Measurements from ENCODE around the gene SYNRG. TPM values are rescaled to one million over a fixed set of nuclear protein-coding genes. Genes with fewer than 3 reads are reported as not detected.

Gene SYNRG
- total RNA-seq, 1 experiment from 2014 or later, result 18.0 TPM

GRCh38 chr17:37555386-37555785 is 53.8 kb downstream of the SYNRG start:
- H3K4me1 Mint-ChIP-seq (ENCODE audit: insufficient read depth, unreplicated experiment), result peaks cover 20% of the 10 kb centered on the region
- POLR2A ChIA-PET, result no interaction called here
- no peak overlapping the region for H3K27ac Mint-ChIP-seq (ENCODE audit: low read depth, unreplicated experiment)
- no peaks in the 10 kb centered on the region for H3K27me3 Mint-ChIP-seq (ENCODE audit: insufficient read depth, unreplicated experiment)
- intact Hi-C loops (cut with micrococcal nuclease), result no loop called here
- H3K36me3 Mint-ChIP-seq (ENCODE audit: insufficient read depth, unreplicated experiment), result peaks cover 64% of the 10 kb centered on the region
- no peaks in the 10 kb centered on the region for H3K9me3 Mint-ChIP-seq (ENCODE audit: unreplicated experiment)
- BruUV-seq (replicated peaks), result no TSS peak
- no peak overlapping the region for H3K4me3 Mint-ChIP-seq (ENCODE audit: unreplicated experiment)
- no peak for DNase-seq (ENCODE audit: unreplicated experiment)
- no peak for TF ChIP-seq CTCF (IDR thresholded peaks at IDR 0.05; ENCODE audit: unreplicated experiment)
- CTCF ChIA-PET, result interaction anchor here (0.7 to 1.8 kb wide), 3 partner anchors 15 to 215 kb away, joined by 3 to 6 read pairs (median 5); no protein-coding TSS in a partner anchor

- no peak overlapping the region for H3K4me3 Mint-ChIP-seq (ENCODE audit: unreplicated experiment)
- intact Hi-C loops (cut with micrococcal nuclease), result no loop called here
- H3K36me3 Mint-ChIP-seq (ENCODE audit: insufficient read depth, unreplicated experiment), result peaks cover 52% of the 10 kb centered on the region
- no peak overlapping the region for H3K27ac Mint-ChIP-seq (ENCODE audit: low read depth, unreplicated experiment)
- no peak for TF ChIP-seq CTCF (IDR thresholded peaks at IDR 0.05; ENCODE audit: unreplicated experiment)
- H3K27me3 Mint-ChIP-seq (ENCODE audit: insufficient read depth, unreplicated experiment), result no peaks in the 10 kb centered on the region
- DNase-seq (ENCODE audit: unreplicated experiment), result no peak
- CTCF ChIA-PET, result interaction anchor here (0.5 to 1.8 kb wide), 5 partner anchors 17 to 828 kb away, joined by 3 to 6 read pairs (median 4); no protein-coding TSS in a partner anchor
- peaks cover 20% of the 10 kb centered on the region for H3K4me1 Mint-ChIP-seq (ENCODE audit: insufficient read depth, unreplicated experiment)
- BruUV-seq (replicated peaks), result TSS peak; percentile 37
- no peaks in the 10 kb centered on the region for H3K9me3 Mint-ChIP-seq (ENCODE audit: unreplicated experiment)
- POLR2A ChIA-PET, result interaction anchor here (1.1 to 2.7 kb wide), 3 partner anchors 15 to 64 kb away, joined by 3 to 11 read pairs (median 7); partner anchors contain the start of gene DUSP14
These were observed 55.7 kb downstream of the SYNRG start for GRCh38 chr17:37553401-37553966.

GRCh38 chr17:37551788-37552187 is 57.4 kb downstream of the SYNRG start:
- no TSS peak for BruUV-seq (replicated peaks)
- peak overlapping the region; percentile 2 for H3K27ac Mint-ChIP-seq (ENCODE audit: low read depth, unreplicated experiment)
- intact Hi-C loops (cut with micrococcal nuclease), result no loop called here
- CTCF ChIA-PET, result interaction anchor here (0.6 to 1.7 kb wide), 4 partner anchors 17 to 161 kb away, joined by 3 to 4 read pairs (median 3); no protein-coding TSS in a partner anchor
- H3K4me3 Mint-ChIP-seq (ENCODE audit: unreplicated experiment), result peak overlapping the region; percentile 14
- peak; percentile 74 for DNase-seq (ENCODE audit: unreplicated experiment)
- H3K27me3 Mint-ChIP-seq (ENCODE audit: insufficient read depth, unreplicated experiment), result no peaks in the 10 kb centered on the region
- H3K4me1 Mint-ChIP-seq (ENCODE audit: insufficient read depth, unreplicated experiment), result peaks cover 20% of the 10 kb centered on the region
- POLR2A ChIA-PET, result interaction anchor here (0.6 to 2.7 kb wide), 16 partner anchors 8 to 102 kb away, joined by 3 to 13 read pairs (median 4); partner anchors contain the start of genes DDX52 and SYNRG
- peaks cover 53% of the 10 kb centered on the region for H3K36me3 Mint-ChIP-seq (ENCODE audit: insufficient read depth, unreplicated experiment)
- no peak for TF ChIP-seq CTCF (IDR thresholded peaks at IDR 0.05; ENCODE audit: unreplicated experiment)
- H3K9me3 Mint-ChIP-seq (ENCODE audit: unreplicated experiment), result no peaks in the 10 kb centered on the region

- POLR2A ChIA-PET, result no interaction called here
- CTCF ChIA-PET, result interaction anchor here (0.7 kb wide), 1 partner anchor 227 kb away, joined by 4 read pairs; no protein-coding TSS in a partner anchor
- DNase-seq (ENCODE audit: unreplicated experiment), result no peak
- no TSS peak for BruUV-seq (replicated peaks)
- intact Hi-C loops (cut with micrococcal nuclease), result no loop called here
- TF ChIP-seq CTCF (IDR thresholded peaks at IDR 0.05; ENCODE audit: unreplicated experiment), result no peak
- Mint-ChIP-seq H3K27me3 (ENCODE audit: insufficient read depth, unreplicated experiment) (no peaks in the 10 kb centered on the region), H3K36me3 (ENCODE audit: insufficient read depth, unreplicated experiment) (peaks cover 39% of the 10 kb centered on the region), H3K27ac (ENCODE audit: low read depth, unreplicated experiment) (no peak overlapping the region), H3K4me3 (ENCODE audit: unreplicated experiment) (no peak overlapping the region), H3K9me3 (ENCODE audit: unreplicated experiment) (no peaks in the 10 kb centered on the region), H3K4me1 (ENCODE audit: insufficient read depth, unreplicated experiment) (peaks cover 20% of the 10 kb centered on the region)
These were observed 61.2 kb downstream of the SYNRG start for GRCh38 chr17:37547986-37548385.

All from MCF 10A (cell line).